ENCODE results near the gene NPFFR1.

- TF ChIP-seq, protein P1, sequence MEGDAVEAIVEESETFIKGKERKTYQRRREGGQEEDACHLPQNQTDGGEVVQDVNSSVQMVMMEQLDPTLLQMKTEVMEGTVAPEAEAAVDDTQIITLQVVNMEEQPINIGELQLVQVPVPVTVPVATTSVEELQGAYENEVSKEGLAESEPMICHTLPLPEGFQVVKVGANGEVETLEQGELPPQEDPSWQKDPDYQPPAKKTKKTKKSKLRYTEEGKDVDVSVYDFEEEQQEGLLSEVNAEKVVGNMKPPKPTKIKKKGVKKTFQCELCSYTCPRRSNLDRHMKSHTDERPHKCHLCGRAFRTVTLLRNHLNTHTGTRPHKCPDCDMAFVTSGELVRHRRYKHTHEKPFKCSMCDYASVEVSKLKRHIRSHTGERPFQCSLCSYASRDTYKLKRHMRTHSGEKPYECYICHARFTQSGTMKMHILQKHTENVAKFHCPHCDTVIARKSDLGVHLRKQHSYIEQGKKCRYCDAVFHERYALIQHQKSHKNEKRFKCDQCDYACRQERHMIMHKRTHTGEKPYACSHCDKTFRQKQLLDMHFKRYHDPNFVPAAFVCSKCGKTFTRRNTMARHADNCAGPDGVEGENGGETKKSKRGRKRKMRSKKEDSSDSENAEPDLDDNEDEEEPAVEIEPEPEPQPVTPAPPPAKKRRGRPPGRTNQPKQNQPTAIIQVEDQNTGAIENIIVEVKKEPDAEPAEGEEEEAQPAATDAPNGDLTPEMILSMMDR (IDR thresholded peaks at IDR 0.05), result no peak
- TF ChIP-seq POLR2A (IDR thresholded peaks at IDR 0.05), result no peak
Observed at GRCh38 chr10:70312972-70313371, 29.2 kb upstream of the NPFFR1 start.

Measured in esophagus squamous epithelium (tissue), 4 donors.